Vagina (tissue), 2 donors: ENCODE results near the gene SRF.

Experiments
- CTCF ChIP-seq, 3 experiments: fragments of 450-650 bp in 2 of 3; fragments of 200-600 bp in 1 of 3; sonication (generic) in 1 of 3; IDR thresholded peaks; one replicate each; pipeline ENCODE4 v1.5.1; 2017 to 2019; ENCODE audit warnings: antibody characterized with exemption in 3 of 3, mild to moderate bottlenecking in 2 of 3, moderate library complexity in 2 of 3
- POLR2A ChIP-seq, 2 donors: fragments of 450-650 bp; IDR thresholded peaks; one replicate each; pipeline ENCODE4 v1.6.1; 2017; ENCODE audit warnings: antibody characterized with exemption in 2 of 2, mild to moderate bottlenecking in 2 of 2, moderate library complexity in 2 of 2

GRCh38 chr6:43127180-43127579 lies 43.9 kb upstream of the SRF start:
- TF ChIP-seq CTCF (IDR thresholded peaks at IDR 0.05) (no peak), POLR2A (IDR thresholded peaks at IDR 0.05) (no peak)
